Measurements from ENCODE around the gene CFAP410.

CFAP410 gene

GRCh38 chr21:44282370-44282769 is 56.8 kb downstream of the CFAP410 start:
- Histone ChIP-seq H3K36me3 (ENCODE audit: insufficient read depth, low read length) (no peaks in the 10 kb centered on the region), H3K9me3 (ENCODE audit: control insufficient read depth, insufficient read depth, low read length) (no peaks in the 10 kb centered on the region), H3K4me1 (ENCODE audit: insufficient read depth, low read length) (peaks cover 19% of the 10 kb centered on the region), H3K9ac (ENCODE audit: low read depth, low read length) (no peak overlapping the region)

- Histone ChIP-seq H3K36me3 (ENCODE audit: insufficient read depth, low read length) (no peaks in the 10 kb centered on the region), H3K9ac (ENCODE audit: low read depth, low read length) (no peak overlapping the region), H3K4me1 (ENCODE audit: insufficient read depth, low read length) (peaks cover 19% of the 10 kb centered on the region), H3K9me3 (ENCODE audit: control insufficient read depth, insufficient read depth, low read length) (no peaks in the 10 kb centered on the region)
Measured at GRCh38 chr21:44281801-44282200, 57.4 kb downstream of the CFAP410 start.

GRCh38 chr21:44279354-44280260 is 59.6 kb downstream of the CFAP410 start:
- Histone ChIP-seq H3K4me1 (ENCODE audit: insufficient read depth, low read length) (peaks cover 12% of the 10 kb centered on the region), H3K9ac (ENCODE audit: low read depth, low read length) (no peak overlapping the region), H3K9me3 (ENCODE audit: control insufficient read depth, insufficient read depth, low read length) (no peaks in the 10 kb centered on the region), H3K36me3 (ENCODE audit: insufficient read depth, low read length) (no peaks in the 10 kb centered on the region)
